Vagina (tissue), 2 donors: ENCODE data around the gene METTL17.

Experiments
- CTCF ChIP-seq, 3 experiments: fragments of 450-650 bp in 2 of 3; fragments of 200-600 bp in 1 of 3; sonication (generic) in 1 of 3; IDR thresholded peaks; one replicate each; pipeline ENCODE4 v1.5.1; 2017 to 2019; ENCODE audit warnings: antibody characterized with exemption in 3 of 3, mild to moderate bottlenecking in 2 of 3, moderate library complexity in 2 of 3
- POLR2A ChIP-seq, 2 donors: fragments of 450-650 bp; IDR thresholded peaks; one replicate each; pipeline ENCODE4 v1.6.1; 2017; ENCODE audit warnings: antibody characterized with exemption in 2 of 2, mild to moderate bottlenecking in 2 of 2, moderate library complexity in 2 of 2

GRCh38 chr14:21036751-21037150, 47.0 kb downstream of the METTL17 start:
- TF ChIP-seq CTCF (IDR thresholded peaks at IDR 0.05) (no peak), POLR2A (IDR thresholded peaks at IDR 0.05) (no peak)
